Activated CD8-positive, alpha-beta memory T cell treated with anti-CD3 and anti-CD28 coated beads, Interleukin-2, amount 10 ng/mL, durations not matched to agents 7 days and 5 days (primary cell): ENCODE measurements around the gene FARS2. TPM values are rescaled to one million over a fixed set of nuclear protein-coding genes. Genes with fewer than 3 reads are reported as not detected.

ENCODE experiments used
- ATAC-seq: fragments of 150-1000 bp; cut with Tn5 transposase; one replicate; pipeline ENCODE4 v1.10.0; 2021; ENCODE audit warnings: moderate library complexity
- CTCF ChIA-PET: fragments of 350-600 bp; sonication (Branson Sonifier 250); formaldehyde crosslinking; loops from one replicate; lab custom pipeline; 2021; ENCODE audit warnings: antibody characterized with exemption; lab: Charles Lee
- DNase-seq: peaks from one replicate; pipeline ENCODE4 v3.0.0-alpha.2; 2020
- H3K27ac Mint-ChIP-seq: one replicate; pipeline ENCODE4 v1.8.0; 2021; ENCODE audit warnings: mild to moderate bottlenecking, mixed read lengths
- H3K27me3 Mint-ChIP-seq: one replicate; pipeline ENCODE4 v1.8.0; 2021; ENCODE audit warnings: mixed read lengths
- H3K36me3 Mint-ChIP-seq: one replicate; pipeline ENCODE4 v1.8.0; 2021; ENCODE audit warnings: mild to moderate bottlenecking, mixed read lengths
- H3K4me1 Mint-ChIP-seq: one replicate; pipeline ENCODE4 v1.8.0; 2021; ENCODE audit warnings: mixed read lengths
- H3K4me3 Mint-ChIP-seq: one replicate; pipeline ENCODE4 v1.8.0; 2021; ENCODE audit warnings: mild to moderate bottlenecking, moderate library complexity, mixed read lengths
- H3K9me3 Mint-ChIP-seq: one replicate; pipeline ENCODE4 v1.8.0; 2022; ENCODE audit warnings: low read depth, mixed read lengths
- total RNA-seq, 2 experiments: library from RNA; stranded (reverse); gene quantifications; one replicate each; pipeline ENCODE4 v1.2.3, GENCODE V29; 2021

FARS2 gene
- total RNA-seq, 2 experiments from 2014 or later, result 23.2 to 28.3 TPM

GRCh38 chr6:5279891-5280338, 18.6 kb downstream of the FARS2 start:
- Mint-ChIP-seq H3K9me3 (no peaks in the 10 kb centered on the region), H3K4me3 (peak overlapping the region; percentile 15), H3K4me1 (peaks cover 81% of the 10 kb centered on the region), H3K36me3 (peaks cover 13% of the 10 kb centered on the region), H3K27me3 (no peaks in the 10 kb centered on the region), H3K27ac (peak overlapping the region; percentile 86)
- ATAC-seq, result peak; percentile 89
- CTCF ChIA-PET, result interaction anchor here (0.8 to 3.4 kb wide), 4 partner anchors 13 to 23 kb away, joined by 4 to 23 read pairs (median 6); partner anchors contain the start of genes FARS2 and LYRM4
- DNase-seq, result peak; percentile 70

GRCh38 chr6:5280920-5281319, 19.6 kb downstream of the FARS2 start:
- Mint-ChIP-seq H3K27me3 (no peaks in the 10 kb centered on the region), H3K4me3 (peak overlapping the region; percentile 15), H3K27ac (peak overlapping the region; percentile 86), H3K4me1 (peaks cover 81% of the 10 kb centered on the region), H3K36me3 (peaks cover 13% of the 10 kb centered on the region), H3K9me3 (no peaks in the 10 kb centered on the region)
- CTCF ChIA-PET, result interaction anchor here (0.7 to 3.4 kb wide), 3 partner anchors 14 to 137 kb away, joined by 3 to 23 read pairs (median 4); no protein-coding TSS in a partner anchor
- ATAC-seq (no peak), DNase-seq (no peak)

- Mint-ChIP-seq H3K4me3 (no peak overlapping the region), H3K4me1 (peaks cover 75% of the 10 kb centered on the region), H3K36me3 (peaks cover 15% of the 10 kb centered on the region), H3K27me3 (no peaks in the 10 kb centered on the region), H3K27ac (peak overlapping the region; percentile 49), H3K9me3 (no peaks in the 10 kb centered on the region)
- ATAC-seq (no peak), DNase-seq (no peak)
- CTCF ChIA-PET, result interaction anchor here (3.4 kb wide), 1 partner anchor 21 kb away, joined by 23 read pairs; no protein-coding TSS in a partner anchor
Measured at GRCh38 chr6:5282191-5282623, 20.9 kb downstream of the FARS2 start.

GRCh38 chr6:5285081-5285480, 23.8 kb downstream of the FARS2 start:
- Mint-ChIP-seq H3K4me1 (peaks cover 71% of the 10 kb centered on the region), H3K27ac (no peak overlapping the region), H3K4me3 (no peak overlapping the region), H3K36me3 (peaks cover 11% of the 10 kb centered on the region), H3K27me3 (no peaks in the 10 kb centered on the region), H3K9me3 (no peaks in the 10 kb centered on the region)
- ATAC-seq, result no peak
- CTCF ChIA-PET, result interaction anchor here (1.5 kb wide), 1 partner anchor 15 kb away, joined by 4 read pairs; no protein-coding TSS in a partner anchor
- no peak for DNase-seq

- H3K4me1 Mint-ChIP-seq, result peaks cover 68% of the 10 kb centered on the region
- no peak overlapping the region for H3K27ac Mint-ChIP-seq
- H3K4me3 Mint-ChIP-seq, result no peak overlapping the region
- CTCF ChIA-PET, result interaction anchor here (1.5 kb wide), 1 partner anchor 14 kb away, joined by 4 read pairs; no protein-coding TSS in a partner anchor
- H3K9me3 Mint-ChIP-seq, result no peaks in the 10 kb centered on the region
- ATAC-seq, result no peak
- H3K27me3 Mint-ChIP-seq, result no peaks in the 10 kb centered on the region
- H3K36me3 Mint-ChIP-seq, result peaks cover 14% of the 10 kb centered on the region
- no peak for DNase-seq
Measured at GRCh38 chr6:5285526-5285925, 24.2 kb downstream of the FARS2 start.

- CTCF ChIA-PET, result interaction anchor here (1.2 to 1.6 kb wide), 3 partner anchors 11 to 144 kb away, joined by 3 to 5 read pairs (median 3); partner anchors contain the start of genes FARS2 and LYRM4
- peaks cover 15% of the 10 kb centered on the region for H3K36me3 Mint-ChIP-seq
- no peak for ATAC-seq
- no peaks in the 10 kb centered on the region for H3K27me3 Mint-ChIP-seq
- DNase-seq, result no peak
- H3K4me3 Mint-ChIP-seq, result no peak overlapping the region
- H3K4me1 Mint-ChIP-seq, result peaks cover 62% of the 10 kb centered on the region
- H3K27ac Mint-ChIP-seq, result no peak overlapping the region
- no peaks in the 10 kb centered on the region for H3K9me3 Mint-ChIP-seq
Measured at GRCh38 chr6:5286780-5287179, 25.5 kb downstream of the FARS2 start.

DNA sequence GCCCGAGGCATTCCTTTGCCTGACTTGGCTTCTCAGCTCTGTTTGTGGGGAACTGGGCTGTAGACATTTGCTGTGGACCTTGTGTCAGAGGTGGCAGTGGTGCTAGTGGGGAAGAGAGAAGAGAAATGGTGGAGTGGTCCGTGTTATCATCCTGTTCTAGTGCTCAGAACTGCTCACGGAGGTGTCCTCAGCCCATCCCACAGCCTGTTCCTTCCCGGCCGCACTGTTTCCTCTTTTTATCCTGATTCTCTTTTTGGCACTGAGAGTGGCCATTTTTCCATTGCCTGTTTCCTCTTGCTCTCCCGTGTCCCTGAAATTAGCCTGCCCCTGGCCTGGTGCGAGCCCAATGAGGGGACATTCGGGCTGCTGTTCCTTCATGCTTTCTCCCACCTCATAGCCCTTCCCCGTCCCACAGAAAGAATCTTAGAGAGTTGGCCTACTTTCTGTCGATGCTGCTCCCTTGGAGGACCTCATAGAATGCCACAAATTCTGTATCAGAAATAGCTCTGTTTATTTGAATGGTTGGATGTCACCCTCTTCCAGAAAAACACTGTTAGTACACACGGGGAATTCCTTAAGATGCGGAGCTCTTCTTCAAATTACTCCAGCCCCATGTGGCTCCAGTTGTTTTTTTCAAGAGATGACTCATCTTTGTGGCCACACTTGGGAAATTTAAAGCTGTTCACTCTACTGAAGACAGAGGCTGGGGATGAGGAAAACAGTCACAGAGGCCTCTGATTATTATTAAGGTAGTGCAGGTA, 26.1 kb downstream of the FARS2 start:
- CTCF ChIA-PET, result interaction anchor here (1.2 to 1.6 kb wide), 3 partner anchors 11 to 144 kb away, joined by 3 to 5 read pairs (median 3); partner anchors contain the start of genes FARS2 and LYRM4
- Mint-ChIP-seq H3K9me3 (no peaks in the 10 kb centered on the region), H3K36me3 (peaks cover 16% of the 10 kb centered on the region), H3K4me3 (no peak overlapping the region), H3K27ac (no peak overlapping the region), H3K4me1 (peaks cover 58% of the 10 kb centered on the region), H3K27me3 (no peaks in the 10 kb centered on the region)
- ATAC-seq (no peak), DNase-seq (no peak)

GRCh38 chr6:5287966-5288297, 26.6 kb downstream of the FARS2 start:
- peaks cover 58% of the 10 kb centered on the region for H3K4me1 Mint-ChIP-seq
- no peaks in the 10 kb centered on the region for H3K27me3 Mint-ChIP-seq
- no peaks in the 10 kb centered on the region for H3K9me3 Mint-ChIP-seq
- no peak for ATAC-seq
- H3K27ac Mint-ChIP-seq, result no peak overlapping the region
- no peak overlapping the region for H3K4me3 Mint-ChIP-seq
- DNase-seq, result no peak
- H3K36me3 Mint-ChIP-seq, result peaks cover 15% of the 10 kb centered on the region
- CTCF ChIA-PET, result interaction anchor here (1.2 to 1.6 kb wide), 3 partner anchors 12 to 145 kb away, joined by 3 to 5 read pairs (median 3); partner anchors contain the start of genes FARS2 and LYRM4

DNA sequence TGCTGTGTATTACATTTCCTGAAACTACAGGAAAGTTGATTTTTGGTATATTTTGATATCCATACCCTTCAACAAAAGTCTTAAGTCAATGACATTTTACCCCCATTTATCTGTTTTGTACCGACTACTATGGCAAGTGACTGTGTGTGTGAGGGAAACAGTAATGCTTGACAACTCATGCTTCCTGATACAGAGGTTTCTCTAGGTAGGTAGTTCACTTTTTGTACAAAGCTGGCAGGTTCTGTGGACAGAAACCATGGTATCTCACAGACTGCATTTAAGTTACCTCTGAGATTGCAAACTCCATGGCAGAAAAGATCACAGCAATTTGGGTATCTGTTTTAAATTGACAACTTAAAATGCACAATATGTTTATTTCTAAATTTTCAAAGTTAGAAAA, 28.8 kb downstream of the FARS2 start:
- DNase-seq (no peak), ATAC-seq (no peak)
- CTCF ChIA-PET, result interaction anchor here (0.9 to 2.4 kb wide), 4 partner anchors 9 to 146 kb away, joined by 3 to 10 read pairs (median 4); no protein-coding TSS in a partner anchor
- Mint-ChIP-seq H3K9me3 (no peaks in the 10 kb centered on the region), H3K4me3 (no peak overlapping the region), H3K27ac (no peak overlapping the region), H3K27me3 (no peaks in the 10 kb centered on the region), H3K4me1 (peaks cover 60% of the 10 kb centered on the region), H3K36me3 (peaks cover 18% of the 10 kb centered on the region)

DNA sequence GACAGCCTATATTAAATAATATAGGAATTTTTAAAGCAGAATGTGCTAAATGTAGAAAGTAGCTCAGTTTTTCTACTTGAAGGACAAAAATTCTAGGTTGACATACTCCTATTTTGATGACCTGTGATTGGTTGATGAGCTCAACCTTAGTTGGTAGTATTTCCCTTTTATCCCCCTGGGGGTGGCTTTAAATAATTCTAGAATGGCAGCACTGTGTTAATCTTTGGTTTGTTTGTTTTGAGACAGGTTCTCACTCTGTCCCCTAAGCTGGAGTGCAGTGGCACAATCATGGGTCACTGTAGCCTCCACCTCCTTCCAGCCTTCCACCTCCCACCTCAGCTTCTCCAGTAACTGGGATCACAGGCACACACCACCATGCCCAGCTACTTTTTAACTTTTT, 29.2 kb downstream of the FARS2 start:
- Mint-ChIP-seq H3K36me3 (peaks cover 18% of the 10 kb centered on the region), H3K9me3 (no peaks in the 10 kb centered on the region), H3K27me3 (no peaks in the 10 kb centered on the region), H3K4me3 (no peak overlapping the region), H3K27ac (no peak overlapping the region), H3K4me1 (peaks cover 56% of the 10 kb centered on the region)
- CTCF ChIA-PET, result interaction anchor here (0.9 to 2.4 kb wide), 5 partner anchors 9 to 151 kb away, joined by 3 to 10 read pairs (median 4); no protein-coding TSS in a partner anchor
- DNase-seq (no peak), ATAC-seq (no peak)

DNA sequence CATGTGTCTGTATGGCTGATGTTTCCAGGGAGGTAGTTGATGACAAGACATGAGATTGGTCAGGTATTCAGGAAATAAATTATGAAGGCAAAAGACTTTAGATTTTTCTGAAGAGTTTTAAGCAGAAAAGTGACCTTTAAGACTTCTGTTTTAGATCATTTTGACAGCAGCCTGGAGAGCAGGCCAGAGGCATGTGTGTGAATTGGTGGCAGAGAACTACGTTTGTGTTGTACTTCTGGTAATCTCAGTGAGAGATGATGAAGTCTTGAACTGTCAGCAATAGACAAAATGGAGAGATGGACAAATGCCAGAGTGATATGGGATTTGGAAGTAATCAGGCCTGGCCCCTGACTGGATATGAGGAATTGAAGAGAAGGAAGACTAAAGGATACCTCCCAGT, 30.8 kb downstream of the FARS2 start:
- H3K4me3 Mint-ChIP-seq, result no peak overlapping the region

DNA sequence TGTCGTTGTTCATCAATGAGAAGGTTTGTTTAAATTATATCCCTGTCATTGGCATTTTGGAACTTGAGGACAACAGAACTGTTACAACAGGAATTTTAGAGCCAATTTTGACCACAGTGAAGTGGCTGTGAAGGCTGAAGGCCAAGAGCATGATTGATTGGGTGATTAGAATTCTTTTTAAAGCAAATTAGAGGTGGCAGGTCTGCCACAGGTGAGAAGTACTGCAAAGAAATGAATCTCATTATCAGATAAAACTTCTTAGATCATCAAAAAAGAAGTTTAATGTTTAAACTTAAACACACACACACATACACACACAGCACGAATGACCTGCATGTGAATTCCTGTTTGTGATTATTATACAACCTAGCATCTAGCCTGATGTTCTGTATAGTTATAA, 32.4 kb downstream of the FARS2 start:
- peaks cover 19% of the 10 kb centered on the region for H3K36me3 Mint-ChIP-seq
- DNase-seq (no peak), ATAC-seq (no peak)
- no peaks in the 10 kb centered on the region for H3K9me3 Mint-ChIP-seq
- H3K27me3 Mint-ChIP-seq, result no peaks in the 10 kb centered on the region
- H3K4me1 Mint-ChIP-seq, result peaks cover 42% of the 10 kb centered on the region
- no peak overlapping the region for H3K27ac Mint-ChIP-seq
- no peak overlapping the region for H3K4me3 Mint-ChIP-seq
- CTCF ChIA-PET, result interaction anchor here (1.0 kb wide), 1 partner anchor 10 kb away, joined by 3 read pairs; no protein-coding TSS in a partner anchor

More for the DNA sequence above, 30.8 kb downstream of the FARS2 start:
- H3K27me3 Mint-ChIP-seq, result no peaks in the 10 kb centered on the region
- peaks cover 22% of the 10 kb centered on the region for H3K36me3 Mint-ChIP-seq
- CTCF ChIA-PET, result interaction anchor here (1.6 kb wide), 1 partner anchor 153 kb away, joined by 3 read pairs; no protein-coding TSS in a partner anchor
- DNase-seq (no peak), ATAC-seq (no peak)
- H3K4me1 Mint-ChIP-seq, result peaks cover 52% of the 10 kb centered on the region
- H3K9me3 Mint-ChIP-seq, result no peaks in the 10 kb centered on the region
- no peak overlapping the region for H3K27ac Mint-ChIP-seq
